ENCODE measurements around the gene ANKRD33.

Gene ANKRD33

DNA sequence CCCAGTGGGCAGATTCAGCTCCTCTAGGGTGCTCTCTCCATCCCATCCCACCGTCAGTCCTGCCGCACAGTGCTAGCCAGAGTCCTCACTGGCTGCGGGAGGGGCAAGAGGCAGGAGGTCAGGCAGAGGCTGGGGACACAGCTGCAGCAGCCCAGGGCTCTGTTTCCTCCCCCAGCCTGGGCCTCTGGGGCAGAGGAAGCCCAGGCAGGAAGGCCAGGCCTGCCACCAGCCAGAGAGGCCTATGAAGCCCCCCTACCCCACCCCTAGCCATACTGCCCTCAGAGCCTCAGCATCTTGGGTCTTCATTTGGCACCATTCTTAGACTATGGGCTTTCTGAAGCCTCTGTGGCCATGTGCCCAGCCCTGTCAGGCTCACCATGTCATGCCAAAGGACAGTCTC is 22.8 kb downstream of the ANKRD33 start:
- ATAC-seq (ENCODE audit: low read depth), result no peak
- no peak for TF ChIP-seq CTCF (IDR thresholded peaks at IDR 0.05; ENCODE audit: poor library complexity, severe bottlenecking)

GRCh38 chr12:51911307-51911706 is 23.4 kb downstream of the ANKRD33 start:
- TF ChIP-seq CTCF (IDR thresholded peaks at IDR 0.05; ENCODE audit: poor library complexity, severe bottlenecking), result no peak
- Histone ChIP-seq H3K4me3 (ENCODE audit: severe bottlenecking) (no peak overlapping the region), H3K27ac (ENCODE audit: poor library complexity, severe bottlenecking) (no peak overlapping the region), H3K27me3 (ENCODE audit: insufficient read depth, poor library complexity, severe bottlenecking) (peaks cover 13% of the 10 kb centered on the region), H3K9me3 (ENCODE audit: severe bottlenecking) (no peaks in the 10 kb centered on the region), H3K36me3 (ENCODE audit: low read depth) (no peaks in the 10 kb centered on the region), H3K4me1 (ENCODE audit: insufficient read depth, poor library complexity, severe bottlenecking) (no peaks in the 10 kb centered on the region)
- DNase-seq (ENCODE audit: low spot score) (no peak), ATAC-seq (ENCODE audit: low read depth) (no peak)

More for the DNA sequence above, 22.8 kb downstream of the ANKRD33 start:
- no peaks in the 10 kb centered on the region for H3K36me3 ChIP-seq (ENCODE audit: low read depth)
- peaks cover 13% of the 10 kb centered on the region for H3K27me3 ChIP-seq (ENCODE audit: insufficient read depth, poor library complexity, severe bottlenecking)
- H3K9me3 ChIP-seq (ENCODE audit: severe bottlenecking), result no peaks in the 10 kb centered on the region
- H3K27ac ChIP-seq (ENCODE audit: poor library complexity, severe bottlenecking), result no peak overlapping the region
- DNase-seq (ENCODE audit: low spot score), result no peak
- no peak overlapping the region for H3K4me3 ChIP-seq (ENCODE audit: severe bottlenecking)
- no peaks in the 10 kb centered on the region for H3K4me1 ChIP-seq (ENCODE audit: insufficient read depth, poor library complexity, severe bottlenecking)

DNA sequence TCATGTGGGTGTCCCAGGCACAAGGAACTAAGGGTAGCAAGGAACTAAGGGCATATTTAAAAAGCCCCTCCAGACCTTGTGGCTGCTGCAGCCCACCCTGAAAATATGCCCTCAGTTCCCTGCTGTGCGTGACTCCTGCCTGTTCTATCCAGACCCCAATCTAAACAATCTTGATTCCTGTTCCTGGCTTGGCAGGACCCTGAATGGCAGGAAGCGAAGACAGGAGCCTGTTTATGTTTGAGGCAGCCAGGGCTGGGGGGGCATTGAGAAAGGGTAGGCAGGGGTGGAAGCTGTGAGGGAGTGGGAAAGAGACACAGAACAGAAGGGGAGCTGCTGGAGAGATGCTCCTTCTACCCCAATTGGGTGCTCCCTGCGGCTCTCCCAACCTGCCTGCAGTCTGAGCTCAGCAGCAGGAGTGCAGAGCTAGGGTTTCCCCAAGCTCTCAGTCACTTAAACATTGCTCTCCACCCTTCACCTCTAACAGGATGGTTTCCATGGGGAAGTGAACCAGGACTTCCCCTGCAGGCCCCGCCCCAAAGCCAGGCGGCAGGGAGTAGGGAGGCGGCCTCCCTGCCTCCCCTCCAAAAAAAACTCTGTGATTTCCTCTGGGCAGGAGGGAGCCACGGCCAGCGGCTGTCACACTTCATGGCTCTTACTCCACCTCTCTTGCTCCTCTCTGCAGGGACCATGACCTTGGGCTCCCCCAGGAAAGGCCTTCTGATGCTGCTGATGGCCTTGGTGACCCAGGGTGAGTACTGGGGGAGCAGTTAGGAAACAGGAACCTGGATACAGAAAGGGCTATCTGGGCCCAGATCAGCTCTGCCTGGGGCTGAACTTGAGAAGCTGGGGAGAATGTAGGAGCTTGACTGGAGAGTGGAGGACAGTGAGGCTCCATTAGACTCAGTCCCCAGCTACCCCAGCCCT is 24.1 kb downstream of the ANKRD33 start:
- H3K27me3 ChIP-seq (ENCODE audit: insufficient read depth, poor library complexity, severe bottlenecking), result peaks cover 10% of the 10 kb centered on the region
- DNase-seq (ENCODE audit: low spot score) (no peak), ATAC-seq (ENCODE audit: low read depth) (no peak; the same call in 2 of the 3 replicates)
- no peak overlapping the region for H3K27ac ChIP-seq (ENCODE audit: poor library complexity, severe bottlenecking)
- no peaks in the 10 kb centered on the region for H3K36me3 ChIP-seq (ENCODE audit: low read depth)
- H3K4me1 ChIP-seq (ENCODE audit: insufficient read depth, poor library complexity, severe bottlenecking), result no peaks in the 10 kb centered on the region
- no peak for TF ChIP-seq CTCF (IDR thresholded peaks at IDR 0.05; ENCODE audit: poor library complexity, severe bottlenecking)
- no peak overlapping the region for H3K4me3 ChIP-seq (ENCODE audit: severe bottlenecking)
- H3K9me3 ChIP-seq (ENCODE audit: severe bottlenecking), result no peaks in the 10 kb centered on the region

DNA sequence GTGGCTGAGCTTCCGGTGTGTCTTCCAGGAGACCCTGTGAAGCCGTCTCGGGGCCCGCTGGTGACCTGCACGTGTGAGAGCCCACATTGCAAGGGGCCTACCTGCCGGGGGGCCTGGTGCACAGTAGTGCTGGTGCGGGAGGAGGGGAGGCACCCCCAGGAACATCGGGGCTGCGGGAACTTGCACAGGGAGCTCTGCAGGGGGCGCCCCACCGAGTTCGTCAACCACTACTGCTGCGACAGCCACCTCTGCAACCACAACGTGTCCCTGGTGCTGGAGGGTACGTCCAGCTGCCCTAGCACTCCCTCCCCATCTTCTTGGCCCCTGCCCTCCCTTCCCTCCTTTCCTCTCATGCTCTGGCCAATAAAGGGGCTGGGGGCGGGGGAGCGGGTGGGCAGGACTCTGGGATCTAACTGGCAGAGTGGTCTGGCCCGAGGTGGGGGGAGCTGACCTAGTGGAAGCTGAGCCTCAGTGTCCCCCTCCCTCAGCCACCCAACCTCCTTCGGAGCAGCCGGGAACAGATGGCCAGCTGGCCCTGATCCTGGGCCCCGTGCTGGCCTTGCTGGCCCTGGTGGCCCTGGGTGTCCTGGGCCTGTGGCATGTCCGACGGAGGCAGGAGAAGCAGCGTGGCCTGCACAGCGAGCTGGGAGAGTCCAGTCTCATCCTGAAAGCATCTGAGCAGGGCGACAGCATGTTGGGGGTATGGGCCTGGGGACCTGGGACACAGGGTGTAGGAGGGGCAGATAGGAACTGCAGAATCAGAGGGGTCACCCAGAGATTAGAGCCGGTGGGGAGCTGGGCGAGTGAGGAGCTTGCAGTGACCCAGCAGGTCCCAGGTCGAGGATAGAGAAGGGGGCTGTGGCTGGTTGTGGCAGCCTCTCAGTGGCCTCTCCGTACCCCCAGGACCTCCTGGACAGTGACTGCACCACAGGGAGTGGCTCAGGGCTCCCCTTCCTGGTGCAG is 25.4 kb downstream of the ANKRD33 start:
- DNase-seq (ENCODE audit: low spot score) (no peak), ATAC-seq (ENCODE audit: low read depth) (no peak)
- Histone ChIP-seq H3K4me3 (ENCODE audit: severe bottlenecking) (no peak overlapping the region), H3K36me3 (ENCODE audit: low read depth) (no peaks in the 10 kb centered on the region), H3K9me3 (ENCODE audit: severe bottlenecking) (no peaks in the 10 kb centered on the region), H3K4me1 (ENCODE audit: insufficient read depth, poor library complexity, severe bottlenecking) (no peaks in the 10 kb centered on the region), H3K27ac (ENCODE audit: poor library complexity, severe bottlenecking) (no peak overlapping the region), H3K27me3 (ENCODE audit: insufficient read depth, poor library complexity, severe bottlenecking) (peaks cover 4% of the 10 kb centered on the region)
- TF ChIP-seq CTCF (IDR thresholded peaks at IDR 0.05; ENCODE audit: poor library complexity, severe bottlenecking), result no peak
